ENCODE data around the gene KDM1A.

KDM1A gene

DNA sequence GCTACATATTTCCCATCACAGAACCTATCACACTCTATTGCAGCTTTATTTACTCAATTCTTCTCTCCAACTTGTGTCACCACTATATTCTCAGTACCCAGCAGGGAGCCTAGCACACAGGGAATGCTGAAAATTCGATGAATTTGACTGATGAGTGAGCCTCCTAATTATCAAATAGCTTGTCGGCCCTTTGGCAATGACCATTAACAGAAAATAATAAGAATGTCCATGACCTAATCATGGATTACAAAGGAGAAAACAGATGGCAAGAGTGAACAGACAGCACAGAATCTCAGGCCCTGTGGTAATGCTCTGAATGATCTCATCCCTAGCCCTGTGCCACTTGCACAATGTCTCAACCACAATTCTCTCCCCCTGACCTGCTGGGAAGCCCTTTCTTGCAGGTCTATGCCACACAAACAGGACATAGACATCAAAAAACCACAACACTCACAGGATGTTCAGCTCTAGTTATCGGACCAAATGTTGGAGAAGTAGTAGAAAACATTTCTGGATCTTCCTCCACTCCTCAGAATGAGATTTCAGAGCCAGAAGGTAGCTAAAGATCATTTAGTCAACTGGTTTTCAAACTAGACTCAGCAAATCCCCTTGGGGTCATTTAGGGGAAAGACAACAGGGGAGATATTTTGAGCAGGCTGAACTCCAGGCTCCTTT, 80.9 kb downstream of the KDM1A start:
- TF ChIP-seq, protein P1, sequence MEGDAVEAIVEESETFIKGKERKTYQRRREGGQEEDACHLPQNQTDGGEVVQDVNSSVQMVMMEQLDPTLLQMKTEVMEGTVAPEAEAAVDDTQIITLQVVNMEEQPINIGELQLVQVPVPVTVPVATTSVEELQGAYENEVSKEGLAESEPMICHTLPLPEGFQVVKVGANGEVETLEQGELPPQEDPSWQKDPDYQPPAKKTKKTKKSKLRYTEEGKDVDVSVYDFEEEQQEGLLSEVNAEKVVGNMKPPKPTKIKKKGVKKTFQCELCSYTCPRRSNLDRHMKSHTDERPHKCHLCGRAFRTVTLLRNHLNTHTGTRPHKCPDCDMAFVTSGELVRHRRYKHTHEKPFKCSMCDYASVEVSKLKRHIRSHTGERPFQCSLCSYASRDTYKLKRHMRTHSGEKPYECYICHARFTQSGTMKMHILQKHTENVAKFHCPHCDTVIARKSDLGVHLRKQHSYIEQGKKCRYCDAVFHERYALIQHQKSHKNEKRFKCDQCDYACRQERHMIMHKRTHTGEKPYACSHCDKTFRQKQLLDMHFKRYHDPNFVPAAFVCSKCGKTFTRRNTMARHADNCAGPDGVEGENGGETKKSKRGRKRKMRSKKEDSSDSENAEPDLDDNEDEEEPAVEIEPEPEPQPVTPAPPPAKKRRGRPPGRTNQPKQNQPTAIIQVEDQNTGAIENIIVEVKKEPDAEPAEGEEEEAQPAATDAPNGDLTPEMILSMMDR (conservative IDR thresholded peaks at IDR 0.05; ENCODE audit: low read length) = no peak; the same call in 1 of the 2 replicates
- no peak for TF ChIP-seq EZH2phosphoT487 (IDR thresholded peaks at IDR 0.05; ENCODE audit: borderline replicate concordance)
- Histone ChIP-seq H3K4me2 (ENCODE audit: low read depth, low read length, poor library complexity, severe bottlenecking) (no peak overlapping the region), H3K4me3 (ENCODE audit: low read length, poor library complexity, severe bottlenecking) (no peak overlapping the region), H2AFZ (ENCODE audit: low read length) (no peak overlapping the region), H3K9ac (ENCODE audit: low read depth, low read length, poor library complexity, severe bottlenecking) (no peak overlapping the region), H4K20me1 (ENCODE audit: insufficient read depth, low read length, poor library complexity, severe bottlenecking) (peaks cover 11% of the 10 kb centered on the region), H3K36me3 (ENCODE audit: insufficient read depth, low read length) (peaks cover 12% of the 10 kb centered on the region; the same call in 1 of the 2 replicates), H3K9me2 (replicated peaks; ENCODE audit: low read depth, low read length) (no peaks in the 10 kb centered on the region), H3K9me3 (ENCODE audit: insufficient read depth, low read depth, low read length) (no peaks in the 10 kb centered on the region), H3K79me2 (ENCODE audit: insufficient read depth, low read length) (peaks cover 19% of the 10 kb centered on the region; the same call in 1 of the 2 replicates), H3K27me3 (ENCODE audit: insufficient read depth, low read length, poor library complexity, severe bottlenecking) (no peaks in the 10 kb centered on the region), H3F3A (ENCODE audit: low read depth) (no peaks in the 10 kb centered on the region), H3K4me1 (ENCODE audit: insufficient read depth, low read length, poor library complexity, severe bottlenecking) (peaks cover 7% of the 10 kb centered on the region)

DNA sequence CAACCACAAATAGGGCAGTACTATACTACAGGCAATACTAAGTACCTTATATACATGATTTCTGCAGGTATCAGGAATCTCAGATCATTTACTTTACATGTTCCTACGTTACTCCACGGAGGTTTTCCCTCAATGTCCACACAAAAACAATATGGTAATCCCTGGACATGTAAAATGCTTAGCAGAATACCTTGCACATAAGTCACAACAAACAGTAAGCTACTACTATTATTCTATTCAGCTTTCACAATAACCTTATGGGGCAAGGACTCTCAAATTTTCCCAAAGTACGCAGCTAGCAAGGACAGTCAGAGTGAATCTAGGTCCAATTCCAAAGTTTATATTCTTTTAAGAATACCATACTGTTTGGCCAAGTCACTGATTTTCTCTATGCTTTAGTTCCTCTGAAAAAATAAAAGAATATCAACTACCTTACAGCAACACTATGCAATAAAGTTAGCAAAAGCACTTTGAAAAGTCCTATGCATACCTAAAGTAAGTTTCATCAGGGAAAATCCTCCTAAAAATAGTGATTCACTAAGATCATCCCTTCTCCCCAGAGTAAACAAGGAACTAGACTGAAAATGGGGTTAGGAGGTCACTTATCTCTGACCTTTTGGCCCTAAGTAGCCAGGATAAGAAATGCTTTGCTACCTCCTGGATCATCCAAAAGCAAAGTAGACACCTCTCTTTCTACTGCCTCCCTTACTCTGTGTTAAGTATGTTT, 82.0 kb downstream of the KDM1A start:
- H3K9me2 ChIP-seq (replicated peaks; ENCODE audit: low read depth, low read length) = no peaks in the 10 kb centered on the region
- peaks cover 22% of the 10 kb centered on the region; the same call in 1 of the 2 replicates for H3K36me3 ChIP-seq (ENCODE audit: insufficient read depth, low read length)
- no peak overlapping the region for H2AFZ ChIP-seq (ENCODE audit: low read length)
- no peaks in the 10 kb centered on the region for H3K9me3 ChIP-seq (ENCODE audit: insufficient read depth, low read depth, low read length)
- peaks cover 11% of the 10 kb centered on the region for H4K20me1 ChIP-seq (ENCODE audit: insufficient read depth, low read length, poor library complexity, severe bottlenecking)
- no peak overlapping the region for H3K4me2 ChIP-seq (ENCODE audit: low read depth, low read length, poor library complexity, severe bottlenecking)
- TF ChIP-seq, protein P1 (conservative IDR thresholded peaks at IDR 0.05; ENCODE audit: low read length) = no peak
- no peak for TF ChIP-seq EZH2phosphoT487 (IDR thresholded peaks at IDR 0.05; ENCODE audit: borderline replicate concordance)
- H3F3A ChIP-seq (ENCODE audit: low read depth) = no peaks in the 10 kb centered on the region
- H3K4me3 ChIP-seq (ENCODE audit: low read length, poor library complexity, severe bottlenecking) = no peak overlapping the region
- H3K9ac ChIP-seq (ENCODE audit: low read depth, low read length, poor library complexity, severe bottlenecking) = no peak overlapping the region
- H3K27me3 ChIP-seq (ENCODE audit: insufficient read depth, low read length, poor library complexity, severe bottlenecking) = no peaks in the 10 kb centered on the region
- peaks cover 7% of the 10 kb centered on the region for H3K4me1 ChIP-seq (ENCODE audit: insufficient read depth, low read length, poor library complexity, severe bottlenecking)
- peaks cover 12% of the 10 kb centered on the region; the same call in 1 of the 2 replicates for H3K79me2 ChIP-seq (ENCODE audit: insufficient read depth, low read length)

DNA sequence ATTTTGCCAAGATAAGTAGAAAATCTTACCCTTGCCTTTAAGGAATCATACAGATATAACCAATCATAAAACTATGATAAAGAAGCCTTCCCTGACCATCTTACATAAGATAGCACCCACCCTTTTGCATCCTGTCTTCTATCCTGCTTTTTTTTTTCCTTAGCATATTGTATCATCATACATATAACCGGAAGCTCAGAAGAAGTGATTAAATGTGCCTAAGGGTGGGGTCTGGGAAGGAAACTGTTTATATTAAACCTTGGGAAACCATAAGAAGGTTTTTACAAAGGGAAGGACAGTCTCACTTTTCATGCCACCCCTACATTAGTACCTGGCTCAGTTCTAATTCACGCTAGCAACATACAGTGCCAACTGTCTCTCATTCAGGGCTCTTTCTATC, 82.6 kb downstream of the KDM1A start:
- Histone ChIP-seq H3K4me3 (ENCODE audit: low read length, poor library complexity, severe bottlenecking) (no peak overlapping the region), H3K9me2 (replicated peaks; ENCODE audit: low read depth, low read length) (no peaks in the 10 kb centered on the region), H3K27me3 (ENCODE audit: insufficient read depth, low read length, poor library complexity, severe bottlenecking) (no peaks in the 10 kb centered on the region), H3K79me2 (ENCODE audit: insufficient read depth, low read length) (peaks cover 10% of the 10 kb centered on the region; the same call in 1 of the 2 replicates), H3K9me3 (ENCODE audit: insufficient read depth, low read depth, low read length) (no peaks in the 10 kb centered on the region), H3K4me2 (ENCODE audit: low read depth, low read length, poor library complexity, severe bottlenecking) (no peak overlapping the region), H4K20me1 (ENCODE audit: insufficient read depth, low read length, poor library complexity, severe bottlenecking) (peaks cover 11% of the 10 kb centered on the region), H2AFZ (ENCODE audit: low read length) (no peak overlapping the region), H3K36me3 (ENCODE audit: insufficient read depth, low read length) (peaks cover 27% of the 10 kb centered on the region; the same call in 1 of the 2 replicates), H3K9ac (ENCODE audit: low read depth, low read length, poor library complexity, severe bottlenecking) (no peak overlapping the region), H3K4me1 (ENCODE audit: insufficient read depth, low read length, poor library complexity, severe bottlenecking) (peaks cover 7% of the 10 kb centered on the region), H3F3A (ENCODE audit: low read depth) (no peaks in the 10 kb centered on the region)
- TF ChIP-seq, protein P1 (conservative IDR thresholded peaks at IDR 0.05; ENCODE audit: low read length) = no peak
- TF ChIP-seq EZH2phosphoT487 (IDR thresholded peaks at IDR 0.05; ENCODE audit: borderline replicate concordance) = no peak
